MM.1S (cell line): ENCODE measurements around the gene PFDN4.

ENCODE experiments used
- DNase-seq: peaks from one replicate; pipeline ENCODE4 v3.0.0-alpha.2; 2015
- H2AFZ ChIP-seq: fragments of 300-600 bp; sonication (generic); 2 replicates; pipeline ENCODE4 v1.6.0; 2016; ENCODE audit warnings: antibody characterized with exemption, low read length
- H3F3A ChIP-seq: fragments of 300-600 bp; sonication (generic); 2 replicates; pipeline ENCODE4 v1.6.1; 2016; ENCODE audit warnings: mild to moderate bottlenecking, antibody characterized with exemption, low read length, moderate library complexity, mixed read lengths; ENCODE audit not compliant: insufficient read depth
- H3K27ac ChIP-seq: fragments of 300-600 bp; sonication (generic); 2 replicates; pipeline ENCODE4 v1.5.1; 2016; ENCODE audit warnings: mild to moderate bottlenecking, low read length
- H3K27me3 ChIP-seq: fragments of 300-600 bp; sonication (generic); replicated peaks from 2 replicates; pipeline ENCODE4 v1.6.0; 2016; ENCODE audit warnings: low read length; ENCODE audit not compliant: insufficient read depth
- H3K36me3 ChIP-seq: fragments of 300-600 bp; sonication (generic); replicated peaks from 2 replicates; pipeline ENCODE4 v1.6.1; 2016; ENCODE audit warnings: mild to moderate bottlenecking, low read length, mixed read lengths; ENCODE audit not compliant: insufficient read depth
- H3K4me1 ChIP-seq: fragments of 300-600 bp; sonication (generic); 2 replicates; pipeline ENCODE4 v1.6.1; 2016; ENCODE audit warnings: low read length, mixed read lengths
- H3K4me2 ChIP-seq: fragments of 300-600 bp; sonication (generic); 2 replicates; pipeline ENCODE4 v1.6.0; 2016; ENCODE audit warnings: low read depth, low read length
- H3K4me3 ChIP-seq: fragments of 300-600 bp; sonication (generic); 2 replicates; pipeline ENCODE4 v1.5.1; 2016; ENCODE audit warnings: low read length, mixed read lengths
- H3K79me2 ChIP-seq: fragments of 300-600 bp; sonication (generic); 2 replicates; pipeline ENCODE4 v1.6.1; 2016; ENCODE audit warnings: mixed run types, low read length, mixed read lengths
- H3K9ac ChIP-seq: fragments of 300-600 bp; sonication (generic); 2 replicates; pipeline ENCODE4 v1.6.1; 2016; ENCODE audit warnings: low read length, mixed read lengths
- H3K9me2 ChIP-seq: fragments of 300-600 bp; sonication (generic); replicated peaks from 2 replicates; pipeline ENCODE4 v1.6.1; 2016; ENCODE audit warnings: mild to moderate bottlenecking, low read length, mixed read lengths; ENCODE audit not compliant: insufficient read depth
- H3K9me3 ChIP-seq: fragments of 300-600 bp; sonication (generic); replicated peaks from 2 replicates; pipeline ENCODE4 v1.6.1; 2016; ENCODE audit warnings: mild to moderate bottlenecking, low read length, mixed read lengths; ENCODE audit not compliant: insufficient read depth
- H4K20me1 ChIP-seq: fragments of 300-600 bp; sonication (generic); 2 replicates; pipeline ENCODE4 v1.6.1; 2016; ENCODE audit warnings: mild to moderate bottlenecking, low read length, moderate library complexity, mixed read lengths; ENCODE audit not compliant: insufficient read depth
- EZH2 ChIP-seq: fragments of 300-600 bp; sonication (generic); optimal IDR thresholded peaks from 2 replicates; pipeline ENCODE3; 2017; ENCODE audit warnings: low read depth, mild to moderate bottlenecking, antibody characterized with exemption, low read length, mixed read lengths
- EZH2phosphoT487 ChIP-seq: fragments of 300-600 bp; sonication (generic); IDR thresholded peaks from 2 replicates; pipeline ENCODE4 v1.6.1; 2018; ENCODE audit warnings: antibody characterized with exemption, low read length
- TF ChIP-seq, protein P1 (sequence below): fragments of 300-600 bp; sonication (generic); IDR thresholded peaks from 2 replicates; pipeline ENCODE4 v1.5.1; 2016; ENCODE audit warnings: antibody characterized with exemption, low read length, mixed read lengths

PFDN4 gene

DNA sequence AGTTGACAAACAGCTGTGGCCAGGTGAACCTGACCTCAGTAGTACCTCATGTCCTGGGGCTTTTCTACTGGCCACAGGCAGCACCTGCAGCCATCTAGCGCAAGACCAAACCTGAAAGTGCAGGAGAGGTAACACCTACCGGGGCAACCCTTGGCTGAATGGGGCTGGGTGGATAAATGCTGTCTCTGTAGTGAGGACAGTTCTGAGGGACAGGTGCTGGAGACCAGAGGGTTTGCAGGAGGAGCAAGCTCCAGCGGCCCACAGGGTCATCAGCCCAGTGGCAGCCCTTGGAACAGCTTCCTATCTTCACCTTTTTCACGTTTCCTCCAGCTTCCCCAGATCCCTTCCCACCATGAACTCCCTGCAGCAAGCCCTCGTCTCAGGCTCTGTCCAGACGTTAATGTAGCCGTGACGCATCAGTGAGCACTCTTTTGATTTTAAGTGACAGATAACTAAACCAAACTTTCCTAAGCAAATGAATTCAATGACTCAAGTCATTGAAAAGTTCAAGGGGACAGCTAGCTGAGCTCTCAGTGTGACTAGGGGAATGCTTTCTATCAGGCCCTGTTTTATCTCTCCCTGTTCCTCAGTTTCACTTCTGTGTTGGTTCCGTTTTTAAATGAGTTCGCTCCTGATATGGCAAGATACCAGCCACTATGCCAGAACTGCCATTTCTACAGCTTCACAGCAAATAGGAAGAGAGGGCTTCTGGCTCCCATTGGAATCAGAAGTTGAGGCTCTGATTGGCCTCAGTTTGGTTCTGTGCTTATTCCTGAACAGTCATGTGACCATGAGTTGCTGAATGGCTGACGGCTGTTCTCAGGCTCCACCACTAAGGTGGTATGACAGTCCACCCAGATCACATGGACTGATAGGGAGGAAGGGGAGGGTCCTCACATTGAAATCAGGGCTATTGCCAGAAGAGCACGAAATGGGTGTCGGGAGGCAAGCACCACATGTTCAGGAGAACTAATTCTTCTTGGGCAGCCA is 12.1 kb upstream of the PFDN4 start:
- H3K9ac ChIP-seq = no peak overlapping the region
- no peaks in the 10 kb centered on the region for H3K4me1 ChIP-seq
- no peak for DNase-seq
- no peak overlapping the region for H3K4me3 ChIP-seq
- no peaks in the 10 kb centered on the region for H3K9me3 ChIP-seq
- no peaks in the 10 kb centered on the region for H4K20me1 ChIP-seq
- H2AFZ ChIP-seq = peak overlapping the region; percentile 6; the same call in 1 of the 2 replicates
- H3K9me2 ChIP-seq = no peaks in the 10 kb centered on the region
- no peaks in the 10 kb centered on the region for H3F3A ChIP-seq
- no peaks in the 10 kb centered on the region for H3K79me2 ChIP-seq
- no peaks in the 10 kb centered on the region for H3K27me3 ChIP-seq
- no peak overlapping the region for H3K4me2 ChIP-seq
- H3K36me3 ChIP-seq = no peaks in the 10 kb centered on the region
- TF ChIP-seq EZH2phosphoT487 (no peak), EZH2 (no peak)
- TF ChIP-seq, protein P1, sequence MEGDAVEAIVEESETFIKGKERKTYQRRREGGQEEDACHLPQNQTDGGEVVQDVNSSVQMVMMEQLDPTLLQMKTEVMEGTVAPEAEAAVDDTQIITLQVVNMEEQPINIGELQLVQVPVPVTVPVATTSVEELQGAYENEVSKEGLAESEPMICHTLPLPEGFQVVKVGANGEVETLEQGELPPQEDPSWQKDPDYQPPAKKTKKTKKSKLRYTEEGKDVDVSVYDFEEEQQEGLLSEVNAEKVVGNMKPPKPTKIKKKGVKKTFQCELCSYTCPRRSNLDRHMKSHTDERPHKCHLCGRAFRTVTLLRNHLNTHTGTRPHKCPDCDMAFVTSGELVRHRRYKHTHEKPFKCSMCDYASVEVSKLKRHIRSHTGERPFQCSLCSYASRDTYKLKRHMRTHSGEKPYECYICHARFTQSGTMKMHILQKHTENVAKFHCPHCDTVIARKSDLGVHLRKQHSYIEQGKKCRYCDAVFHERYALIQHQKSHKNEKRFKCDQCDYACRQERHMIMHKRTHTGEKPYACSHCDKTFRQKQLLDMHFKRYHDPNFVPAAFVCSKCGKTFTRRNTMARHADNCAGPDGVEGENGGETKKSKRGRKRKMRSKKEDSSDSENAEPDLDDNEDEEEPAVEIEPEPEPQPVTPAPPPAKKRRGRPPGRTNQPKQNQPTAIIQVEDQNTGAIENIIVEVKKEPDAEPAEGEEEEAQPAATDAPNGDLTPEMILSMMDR = no peak
- H3K27ac ChIP-seq = no peak overlapping the region

DNA sequence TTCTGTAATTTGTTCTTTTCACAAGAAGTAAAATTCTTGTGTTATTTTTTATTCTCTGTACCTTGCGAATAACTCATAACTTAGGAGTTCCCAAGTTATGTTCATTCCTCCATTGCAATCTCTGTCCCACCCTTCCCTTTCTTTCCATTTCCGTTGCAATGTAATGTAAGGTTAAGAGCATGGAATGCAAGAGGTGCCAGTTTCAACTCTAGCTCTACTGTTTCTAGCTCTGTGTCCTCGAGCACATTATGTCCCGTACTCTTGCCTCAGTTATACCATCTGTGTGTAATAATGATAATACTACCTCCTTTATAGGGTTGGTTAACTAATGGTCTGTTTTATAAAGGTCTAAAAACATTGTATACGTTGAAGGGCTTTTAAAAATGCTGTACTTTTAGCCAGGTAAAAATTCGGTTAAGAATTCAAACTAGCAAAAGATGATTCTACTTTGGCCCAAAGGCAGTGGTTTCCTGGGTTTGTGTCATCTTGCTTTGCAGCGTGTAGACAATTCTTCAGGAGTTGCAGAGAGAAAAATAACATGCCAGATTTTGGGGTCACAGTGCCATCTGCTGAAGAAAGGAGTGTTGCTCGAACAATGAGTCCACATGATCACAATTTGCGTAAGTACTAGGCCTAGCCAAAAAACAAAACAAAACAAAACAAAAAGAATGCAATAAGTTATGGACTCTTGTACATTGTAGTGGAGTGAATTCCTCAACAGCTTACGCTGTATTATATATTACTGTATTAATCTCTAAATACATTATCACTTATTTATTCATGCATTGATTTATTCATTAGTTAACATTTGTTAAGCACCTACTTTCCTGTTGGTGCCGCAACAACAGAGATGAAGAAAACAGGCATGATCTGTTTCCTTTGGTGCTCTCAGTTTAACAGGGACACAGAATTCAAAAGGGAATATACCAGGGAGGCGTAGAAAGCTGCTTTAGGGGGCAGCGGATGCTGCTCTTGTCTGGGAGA is 10.0 kb upstream of the PFDN4 start:
- Histone ChIP-seq H3K79me2 (no peaks in the 10 kb centered on the region), H3K4me1 (no peaks in the 10 kb centered on the region), H4K20me1 (no peaks in the 10 kb centered on the region), H3K27ac (no peak overlapping the region), H3K9ac (no peak overlapping the region), H3K4me3 (no peak overlapping the region), H2AFZ (no peak overlapping the region), H3F3A (no peaks in the 10 kb centered on the region), H3K27me3 (no peaks in the 10 kb centered on the region), H3K36me3 (no peaks in the 10 kb centered on the region), H3K9me3 (no peaks in the 10 kb centered on the region), H3K9me2 (no peaks in the 10 kb centered on the region), H3K4me2 (no peak overlapping the region)
- TF ChIP-seq EZH2 = no peak
- TF ChIP-seq, protein P1 = peak; percentile 31
- DNase-seq = peak; percentile 28

DNA sequence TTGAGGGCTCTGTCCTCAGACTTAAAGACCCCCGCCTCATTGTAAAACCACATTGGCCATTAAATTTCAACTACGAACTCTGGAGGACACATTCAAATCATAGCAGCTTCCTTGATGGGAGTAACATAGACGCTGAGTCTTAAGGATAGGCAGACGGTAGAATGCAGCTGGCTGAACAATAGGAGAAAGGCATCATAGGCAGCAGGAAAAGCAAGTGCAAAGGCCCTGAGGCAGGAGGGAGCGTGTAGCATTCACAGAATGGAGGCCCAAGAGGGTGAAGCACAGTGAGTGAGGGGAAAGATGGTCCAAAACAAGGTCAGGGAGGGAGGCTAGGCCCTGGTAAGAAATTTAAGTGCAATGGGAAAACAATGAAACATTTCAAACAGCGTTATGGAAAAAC is 8.6 kb upstream of the PFDN4 start:
- H3K27me3 ChIP-seq = no peaks in the 10 kb centered on the region
- no peak for DNase-seq
- H3K9me2 ChIP-seq = no peaks in the 10 kb centered on the region
- no peak for TF ChIP-seq EZH2
- TF ChIP-seq, protein P1 = no peak
- TF ChIP-seq EZH2phosphoT487 = no peak
- H4K20me1 ChIP-seq = no peaks in the 10 kb centered on the region
- H3K27ac ChIP-seq = no peak overlapping the region
- no peak overlapping the region for H3K9ac ChIP-seq
- no peak overlapping the region; the same call in 1 of the 2 replicates for H3K4me2 ChIP-seq
- 0 out of 2 replicates have a peak overlapping the region, but pooled peaks have one; percentile 25 for H2AFZ ChIP-seq
- H3K79me2 ChIP-seq = no peaks in the 10 kb centered on the region
- H3K36me3 ChIP-seq = no peaks in the 10 kb centered on the region
- H3F3A ChIP-seq = no peaks in the 10 kb centered on the region
- no peak overlapping the region for H3K4me3 ChIP-seq
- H3K4me1 ChIP-seq = no peaks in the 10 kb centered on the region
- no peaks in the 10 kb centered on the region for H3K9me3 ChIP-seq
